ENCODE results near the gene PSMD1.

DNA sequence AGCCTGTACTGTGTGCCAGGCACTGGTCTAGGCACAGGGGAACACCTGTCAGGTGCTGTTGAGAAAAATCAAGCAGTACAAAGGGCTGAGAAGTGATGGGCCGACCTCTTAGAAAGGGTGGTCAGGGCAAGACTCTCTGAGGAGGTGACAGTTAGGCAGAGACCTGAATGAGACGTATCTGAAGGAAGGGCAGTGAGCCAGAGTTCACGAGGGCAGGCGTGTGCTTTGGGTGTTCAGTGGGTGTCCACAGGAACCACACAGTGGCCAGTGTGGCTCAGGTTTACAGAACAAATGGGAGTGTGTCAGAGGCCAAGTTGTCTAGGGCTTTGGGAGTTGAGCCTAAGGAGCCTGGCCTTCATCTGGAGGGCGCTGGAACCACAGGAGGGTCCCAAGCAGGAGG, 147.9 kb downstream of the PSMD1 start:
- TF ChIP-seq CTCF (IDR thresholded peaks at IDR 0.05): no peak
- TF ChIP-seq POLR2AphosphoS5 (IDR thresholded peaks at IDR 0.05): no peak
- TF ChIP-seq POLR2A (IDR thresholded peaks at IDR 0.05): no peak

All from prostate gland (tissue), 2 donors.